DND-41 (cell line): ENCODE data around the gene FRRS1L.

Source experiments
- EZH2 ChIP-seq: IDR thresholded peaks from 3 replicates; pipeline ENCODE4 v1.6.1; 2012; ENCODE audit warnings: borderline replicate concordance, low read depth, mild to moderate bottlenecking, moderate library complexity, low read length, inconsistent platforms; ENCODE audit not compliant: severe bottlenecking
- TF ChIP-seq, protein P1 (sequence below): IDR thresholded peaks from 2 replicates; pipeline ENCODE4 v1.5.1; 2012; ENCODE audit warnings: borderline replicate concordance, low read length, moderate library complexity, mild to moderate bottlenecking; ENCODE audit not compliant: poor library complexity, severe bottlenecking; ENCODE audit errors: extremely low read depth

DNA sequence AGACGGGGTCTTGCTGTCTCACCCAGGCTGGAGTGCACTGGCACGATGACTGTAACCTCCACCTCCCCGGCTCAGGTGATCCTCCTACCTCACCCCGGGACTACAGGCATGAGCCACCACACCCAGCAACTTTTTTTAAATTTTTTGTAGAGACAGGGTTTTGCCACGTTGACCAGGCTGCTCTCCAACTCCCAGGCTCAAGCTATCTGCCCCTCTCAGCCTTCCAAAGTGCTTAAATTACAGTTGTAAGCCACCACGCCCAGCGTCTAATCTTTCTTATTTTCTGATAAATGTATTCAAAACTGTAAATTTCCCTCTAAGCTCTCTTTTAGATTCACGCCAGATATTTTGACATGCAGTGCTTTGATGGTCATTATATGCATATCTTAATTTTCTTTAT, 10.3 kb downstream of the FRRS1L start:
- TF ChIP-seq, protein P1, sequence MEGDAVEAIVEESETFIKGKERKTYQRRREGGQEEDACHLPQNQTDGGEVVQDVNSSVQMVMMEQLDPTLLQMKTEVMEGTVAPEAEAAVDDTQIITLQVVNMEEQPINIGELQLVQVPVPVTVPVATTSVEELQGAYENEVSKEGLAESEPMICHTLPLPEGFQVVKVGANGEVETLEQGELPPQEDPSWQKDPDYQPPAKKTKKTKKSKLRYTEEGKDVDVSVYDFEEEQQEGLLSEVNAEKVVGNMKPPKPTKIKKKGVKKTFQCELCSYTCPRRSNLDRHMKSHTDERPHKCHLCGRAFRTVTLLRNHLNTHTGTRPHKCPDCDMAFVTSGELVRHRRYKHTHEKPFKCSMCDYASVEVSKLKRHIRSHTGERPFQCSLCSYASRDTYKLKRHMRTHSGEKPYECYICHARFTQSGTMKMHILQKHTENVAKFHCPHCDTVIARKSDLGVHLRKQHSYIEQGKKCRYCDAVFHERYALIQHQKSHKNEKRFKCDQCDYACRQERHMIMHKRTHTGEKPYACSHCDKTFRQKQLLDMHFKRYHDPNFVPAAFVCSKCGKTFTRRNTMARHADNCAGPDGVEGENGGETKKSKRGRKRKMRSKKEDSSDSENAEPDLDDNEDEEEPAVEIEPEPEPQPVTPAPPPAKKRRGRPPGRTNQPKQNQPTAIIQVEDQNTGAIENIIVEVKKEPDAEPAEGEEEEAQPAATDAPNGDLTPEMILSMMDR, result no peak
- no peak for TF ChIP-seq EZH2
